Activated CD8-positive, alpha-beta T cell treated with anti-CD3 and anti-CD28 coated beads for 36 hours (primary cell): ENCODE results near the gene TGFB1. TPM values are rescaled to one million over a fixed set of nuclear protein-coding genes. Genes with fewer than 3 reads are reported as not detected.

Experiments
- ATAC-seq: fragments of 200-7000 bp; cut with Tn5 transposase; one replicate; pipeline ENCODE4 v1.10.0; 2021; ENCODE audit warnings: mild to moderate bottlenecking, moderate library complexity
- CTCF ChIA-PET: fragments of 350-600 bp; sonication (Branson Sonifier 250); formaldehyde crosslinking; loops from one replicate; lab custom pipeline; 2021; ENCODE audit warnings: antibody characterized with exemption; lab: Charles Lee
- POLR2A ChIA-PET: fragments of 350-600 bp; sonication (Branson Sonifier 250); formaldehyde crosslinking; loops from one replicate; lab custom pipeline; 2021; ENCODE audit warnings: antibody characterized with exemption; lab: Charles Lee
- DNase-seq: peaks from one replicate; pipeline ENCODE4 v3.0.0-alpha.2; 2020
- H3K27ac Mint-ChIP-seq: one replicate; pipeline ENCODE4 v1.8.0; 2021; ENCODE audit warnings: mild to moderate bottlenecking, mixed read lengths
- H3K27me3 Mint-ChIP-seq: one replicate; pipeline ENCODE4 v1.8.0; 2021; ENCODE audit warnings: mixed read lengths
- H3K36me3 Mint-ChIP-seq: one replicate; pipeline ENCODE4 v1.8.0; 2021; ENCODE audit warnings: low read depth, mixed read lengths
- H3K4me1 Mint-ChIP-seq: one replicate; pipeline ENCODE4 v1.8.0; 2021; ENCODE audit warnings: low read depth, mixed read lengths
- H3K4me3 Mint-ChIP-seq: one replicate; pipeline ENCODE4 v1.8.0; 2021; ENCODE audit warnings: mild to moderate bottlenecking, moderate library complexity, mixed read lengths
- H3K9me3 Mint-ChIP-seq: one replicate; pipeline ENCODE4 v1.8.0; 2021; ENCODE audit warnings: mixed read lengths
- CTCF ChIP-seq: fragments of 200-600 bp; IDR thresholded peaks from one replicate; pipeline ENCODE4 v1.8.0; 2022; ENCODE audit warnings: antibody characterized with exemption, mild to moderate bottlenecking
- intact Hi-C: fragments of 100-400 bp; cut with micrococcal nuclease; formaldehyde crosslinking; loops from one replicate; pipeline ENCODE4 v1.10.0; 2022
- total RNA-seq, 2 experiments: library from RNA; stranded (reverse); gene quantifications; one replicate each; pipeline ENCODE4 v1.2.3, GENCODE V29; 2021

TGFB1 gene
- total RNA-seq, 2 experiments from 2014 or later = 112 to 123 TPM

DNA sequence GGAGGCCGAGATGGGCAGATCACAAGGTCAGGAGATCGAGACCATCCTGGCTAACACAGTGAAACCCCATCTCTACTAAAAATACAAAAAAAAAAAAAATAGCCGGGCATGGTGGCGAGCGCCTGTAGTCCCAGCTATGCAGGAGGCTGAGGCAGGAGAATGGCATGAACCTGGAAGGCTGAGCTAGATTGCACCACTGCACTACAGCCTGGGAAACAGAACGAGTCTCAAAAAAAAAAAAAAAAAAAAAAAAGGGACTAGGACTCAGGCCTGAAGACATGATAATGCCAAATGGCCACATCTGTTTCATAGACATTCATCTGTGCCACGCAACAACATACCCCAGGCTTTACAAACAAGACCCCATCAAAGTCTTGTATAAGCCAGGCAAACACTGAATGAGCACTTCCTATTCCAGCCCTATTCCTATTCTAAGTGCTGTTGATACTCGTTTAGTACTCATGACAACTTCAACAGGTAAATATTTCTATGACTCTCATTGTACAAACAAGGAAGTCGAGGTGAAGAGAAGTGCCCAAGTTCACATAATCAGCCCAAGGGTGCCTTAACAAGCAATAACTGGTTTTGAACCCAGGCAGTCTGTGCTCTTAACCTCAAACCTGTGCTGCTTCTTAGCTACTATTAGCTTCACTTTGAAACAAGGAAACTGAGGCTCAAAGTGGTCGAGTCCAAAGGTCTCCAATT, 8.6 kb upstream of the TGFB1 start:
- Mint-ChIP-seq H3K9me3 (no peaks in the 10 kb centered on the region), H3K36me3 (peaks cover 14% of the 10 kb centered on the region), H3K4me1 (peaks cover 39% of the 10 kb centered on the region), H3K4me3 (no peak overlapping the region), H3K27ac (no peak overlapping the region), H3K27me3 (no peaks in the 10 kb centered on the region)
- no peak for DNase-seq
- TF ChIP-seq CTCF = no peak
- ChIA-PET CTCF (interaction anchor here (0.9 kb wide), 1 partner anchor 70 kb away, joined by 3 read pairs; no protein-coding TSS in a partner anchor), POLR2A (interaction anchor here (3.0 to 4.2 kb wide), 2 partner anchors 7 to 10 kb away, joined by 20 to 30 read pairs; no protein-coding TSS in a partner anchor)
- ATAC-seq = no peak
- intact Hi-C loops = no loop called here

DNA sequence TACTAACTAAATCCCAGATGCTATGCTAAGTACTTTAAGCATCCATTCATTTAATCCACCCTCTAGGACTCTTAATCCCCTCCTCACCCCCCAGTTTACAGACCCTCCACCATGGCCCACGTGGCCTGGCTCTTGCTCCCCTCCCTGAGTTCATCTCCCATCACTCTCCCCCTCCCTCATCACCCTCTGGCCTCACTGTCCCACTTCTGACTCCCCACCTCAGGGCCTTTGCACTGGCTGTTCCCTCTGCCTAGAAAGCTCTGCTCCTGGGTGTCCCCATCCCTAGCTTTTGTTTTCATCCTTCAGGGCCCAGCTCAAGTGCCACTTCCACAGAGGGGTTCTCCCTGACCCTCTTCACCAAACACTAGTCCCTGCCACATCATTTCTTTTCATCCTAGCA, 6.0 kb upstream of the TGFB1 start:
- Mint-ChIP-seq H3K27ac (peak overlapping the region; percentile 40), H3K27me3 (no peaks in the 10 kb centered on the region), H3K36me3 (peaks cover 30% of the 10 kb centered on the region), H3K4me3 (no peak overlapping the region), H3K4me1 (peaks cover 57% of the 10 kb centered on the region), H3K9me3 (no peaks in the 10 kb centered on the region)
- ChIA-PET POLR2A (no interaction called here), CTCF (no interaction called here)
- ATAC-seq (no peak), DNase-seq (no peak)
- intact Hi-C loops = loop anchor here (5.0 to 10.0 kb wide), 2 partner anchors 38 to 95 kb away; partner anchors contain the start of genes BCKDHA, EXOSC5 and HNRNPUL1
- TF ChIP-seq CTCF = no peak

GRCh38 chr19:41357746-41358145, 4.0 kb upstream of the TGFB1 start:
- Mint-ChIP-seq H3K4me3 (peak overlapping the region; percentile 87), H3K9me3 (no peaks in the 10 kb centered on the region), H3K27me3 (no peaks in the 10 kb centered on the region), H3K4me1 (peaks cover 51% of the 10 kb centered on the region), H3K36me3 (peaks cover 34% of the 10 kb centered on the region), H3K27ac (peak overlapping the region; percentile 99)
- intact Hi-C loops = loop anchor here (5.0 to 10.0 kb wide), 2 partner anchors 40 to 93 kb away; partner anchors contain the start of genes BCKDHA, EXOSC5 and HNRNPUL1
- DNase-seq = no peak
- ChIA-PET CTCF (interaction anchor here (0.8 to 0.9 kb wide), 2 partner anchors 49 to 81 kb away, joined by 3 read pairs; no protein-coding TSS in a partner anchor), POLR2A (no interaction called here)
- no peak for TF ChIP-seq CTCF
- ATAC-seq = no peak

- intact Hi-C loops = loop anchor here (5.0 to 10.0 kb wide), 2 partner anchors 40 to 92 kb away; partner anchors contain the start of genes BCKDHA, EXOSC5 and HNRNPUL1
- peak; percentile 12 for ATAC-seq
- CTCF ChIA-PET = interaction anchor here (0.8 to 1.0 kb wide), 3 partner anchors 9 to 49 kb away, joined by 3 to 4 read pairs (median 3); no protein-coding TSS in a partner anchor
- peak overlapping the region; percentile 87 for H3K4me3 Mint-ChIP-seq
- peak overlapping the region; percentile 99 for H3K27ac Mint-ChIP-seq
- H3K9me3 Mint-ChIP-seq = no peaks in the 10 kb centered on the region
- peak; percentile 64 for DNase-seq
- H3K36me3 Mint-ChIP-seq = peaks cover 38% of the 10 kb centered on the region
- TF ChIP-seq CTCF = no peak
- POLR2A ChIA-PET = interaction anchor here (1.0 to 1.2 kb wide), 3 partner anchors 12 to 50 kb away, joined by 3 read pairs; partner anchors contain the start of gene CCDC97
- no peaks in the 10 kb centered on the region for H3K27me3 Mint-ChIP-seq
- H3K4me1 Mint-ChIP-seq = peaks cover 46% of the 10 kb centered on the region
Observed at GRCh38 chr19:41356984-41357739, 3.4 kb upstream of the TGFB1 start.
